Measurements from ENCODE around the gene PSD4. TPM values are rescaled to one million over a fixed set of nuclear protein-coding genes. Genes with fewer than 3 reads are reported as not detected.

PSD4 gene
- total and polyA plus RNA-seq, 2 donors from 2014 or later: 16.2 to 42.0 TPM

GRCh38 chr2:113136828-113137775 is 36.7 kb upstream of the PSD4 start:
- Histone ChIP-seq H3K9me3 (ENCODE audit: control insufficient read depth in 2 of 3, insufficient read depth in 1 of 3, low read length in 3 of 3) (no peaks in the 10 kb centered on the region), H3K9ac (ENCODE audit: low read length in 3 of 3) (no peak overlapping the region), H3K27me3 (ENCODE audit: control insufficient read depth, insufficient read depth, low read length) (no peaks in the 10 kb centered on the region), H3K36me3 (ENCODE audit: control insufficient read depth in 2 of 3, insufficient read depth in 3 of 3, low read length in 3 of 3) (no peaks in the 10 kb centered on the region), H3K27ac (ENCODE audit: low read depth in 2 of 2, low read length in 2 of 2) (no peak overlapping the region), H3K4me3 (ENCODE audit: low read length in 3 of 3) (no peak overlapping the region), H3K4me1 (ENCODE audit: control insufficient read depth in 2 of 3, insufficient read depth in 2 of 3, low read depth in 1 of 3, low read length in 3 of 3) (no peaks in the 10 kb centered on the region)
- peak in 3 of 5 donors; percentile 31 to 74 (median 68) for DNase-seq
- peak; percentile 63 for TF ChIP-seq CTCF (IDR thresholded peaks at IDR 0.05; ENCODE audit: borderline replicate concordance, extremely low read depth, insufficient read depth)
- FAIRE-seq: no peak
- intact Hi-C loops (cut with DNase I): no loop called here

GRCh38 chr2:113137827-113138226 is 35.9 kb upstream of the PSD4 start:
- Histone ChIP-seq H3K36me3 (ENCODE audit: control insufficient read depth in 2 of 3, insufficient read depth in 3 of 3, low read length in 3 of 3) (no peaks in the 10 kb centered on the region), H3K27me3 (ENCODE audit: control insufficient read depth, insufficient read depth, low read length) (no peaks in the 10 kb centered on the region), H3K4me1 (ENCODE audit: control insufficient read depth in 2 of 3, insufficient read depth in 2 of 3, low read depth in 1 of 3, low read length in 3 of 3) (no peaks in the 10 kb centered on the region), H3K4me3 (ENCODE audit: low read length in 3 of 3) (no peak overlapping the region), H3K27ac (ENCODE audit: low read depth in 2 of 2, low read length in 2 of 2) (no peak overlapping the region), H3K9ac (ENCODE audit: low read length in 3 of 3) (no peak overlapping the region), H3K9me3 (ENCODE audit: control insufficient read depth in 2 of 3, insufficient read depth in 1 of 3, low read length in 3 of 3) (no peaks in the 10 kb centered on the region)
- FAIRE-seq (no peak), DNase-seq (no peak)
- TF ChIP-seq CTCF (IDR thresholded peaks at IDR 0.05; ENCODE audit: borderline replicate concordance, extremely low read depth, insufficient read depth): no peak
- intact Hi-C loops (cut with DNase I): no loop called here

- peak; percentile 58 for FAIRE-seq
- no peak overlapping the region for H3K27ac ChIP-seq (ENCODE audit: low read depth in 2 of 2, low read length in 2 of 2)
- intact Hi-C loops (cut with DNase I): no loop called here
Observed at GRCh38 chr2:113138428-113139322, 35.1 kb upstream of the PSD4 start.

More at GRCh38 chr2:113138428-113139322, 35.1 kb upstream of the PSD4 start:
- Histone ChIP-seq H3K4me3 (ENCODE audit: low read length in 3 of 3) (peak overlapping the region in 1 of 3 donors; percentile 42), H3K9ac (ENCODE audit: low read length in 3 of 3) (no peak overlapping the region), H3K9me3 (ENCODE audit: control insufficient read depth in 2 of 3, insufficient read depth in 1 of 3, low read length in 3 of 3) (no peaks in the 10 kb centered on the region), H3K4me1 (ENCODE audit: control insufficient read depth in 2 of 3, insufficient read depth in 2 of 3, low read depth in 1 of 3, low read length in 3 of 3) (no peaks in the 10 kb centered on the region), H3K36me3 (ENCODE audit: control insufficient read depth in 2 of 3, insufficient read depth in 3 of 3, low read length in 3 of 3) (no peaks in the 10 kb centered on the region), H3K27me3 (ENCODE audit: control insufficient read depth, insufficient read depth, low read length) (no peaks in the 10 kb centered on the region)
- DNase-seq: peak in 3 of 5 donors; percentile 62 to 91 (median 90)
- peak; percentile 85 for TF ChIP-seq CTCF (IDR thresholded peaks at IDR 0.05; ENCODE audit: borderline replicate concordance, extremely low read depth, insufficient read depth)

Measured in kidney (tissue), 14 donors.